Large intestine (tissue), 1 donor: ENCODE measurements around the gene ABCC3. TPM values are rescaled to one million over a fixed set of nuclear protein-coding genes. Genes with fewer than 3 reads are reported as not detected.

Experiments used
- polyA plus RNA-seq: library from polyadenylated mRNA; unstranded; fragments of 120-200 nt; gene quantifications from one replicate; pipeline ENCODE4 v1.2.1, GENCODE V29; 2013

Gene ABCC3
- polyA plus RNA-seq, 1 donor, result 53.7 TPM

Other genes starting within 250 kb of the ABCC3 start
- 79.8 TPM for gene LRRC59, start 237.4 kb upstream of the ABCC3 start, polyA plus RNA-seq
- gene ACSF2, start 208.7 kb upstream of the ABCC3 start, polyA plus RNA-seq, result 77.8 TPM
- 5.9 TPM for gene CHAD, start 166.0 kb upstream of the ABCC3 start, polyA plus RNA-seq
- 39.3 TPM for gene RSAD1, start 156.0 kb upstream of the ABCC3 start, polyA plus RNA-seq
- 1.8 TPM for gene MYCBPAP, start 126.4 kb upstream of the ABCC3 start, polyA plus RNA-seq
- gene EPN3, start 102.1 kb upstream of the ABCC3 start, polyA plus RNA-seq, result 3.3 TPM
- 61.8 TPM for gene SPATA20, start 87.7 kb upstream of the ABCC3 start, polyA plus RNA-seq
- 1.7 TPM for gene CACNA1G, start 74.2 kb upstream of the ABCC3 start, polyA plus RNA-seq
- 25.7 TPM for gene ANKRD40, start 73.0 kb downstream of the ABCC3 start, polyA plus RNA-seq
- gene LUC7L3, start 84.7 kb downstream of the ABCC3 start, polyA plus RNA-seq, result 273 TPM
- 28.4 TPM for gene ANKRD40CL, start 132.6 kb downstream of the ABCC3 start, polyA plus RNA-seq
- gene WFIKKN2, start 200.7 kb downstream of the ABCC3 start, polyA plus RNA-seq, result 0.13 TPM
- 112 TPM for gene TOB1, start 231.5 kb downstream of the ABCC3 start, polyA plus RNA-seq